Keratinocyte (primary cell): ENCODE measurements around the gene SSUH2.

Experiments used
- CTCF ChIP-seq, 3 experiments: IDR thresholded peaks in 1 of 3; conservative IDR thresholded peaks in 1 of 3; optimal IDR thresholded peaks in 1 of 3; 2 replicates in 2 of 3; 3 replicates in 1 of 3; pipeline versions ENCODE3 to v1.5.1; 2011; ENCODE audit warnings: low read length in 3 of 3, mild to moderate bottlenecking in 3 of 3, moderate library complexity in 2 of 3, control low read depth in 1 of 3, inconsistent platforms in 1 of 3; ENCODE audit not compliant: insufficient read depth in 2 of 3; ENCODE audit errors: extremely low read depth in 1 of 3
- EZH2 ChIP-seq: IDR thresholded peaks from one replicate; pipeline ENCODE4 v1.6.1; 2012; ENCODE audit warnings: inconsistent platforms, mild to moderate bottlenecking, low read length, moderate library complexity

GRCh38 chr3:8635125-8635524 is 9.5 kb downstream of the SSUH2 start:
- TF ChIP-seq CTCF (optimal IDR thresholded peaks at IDR 0.05 in 1 of 3, IDR thresholded peaks at IDR 0.05 in 1 of 3, conservative IDR thresholded peaks at IDR 0.05 in 1 of 3; ENCODE audit: extremely low read depth in 1 of 3, insufficient read depth in 2 of 3, low read length in 3 of 3) (no peak), EZH2 (no peak)
